NCI-H1417 treated with DMSO at 0.1 percent for 48 hours (cell line): Measurements from ENCODE around the gene SDHC.
"Not testable (repeated sequence)": the region's sequence is repeated elsewhere in the genome, so short reads cannot be mapped to it uniquely, and the experiment has no call there.

ENCODE experiments used
- DNase-seq: peaks from one replicate; lab custom pipeline; 2025; lab: John Stamatoyannopoulos, UW

The SDHC gene

DNA sequence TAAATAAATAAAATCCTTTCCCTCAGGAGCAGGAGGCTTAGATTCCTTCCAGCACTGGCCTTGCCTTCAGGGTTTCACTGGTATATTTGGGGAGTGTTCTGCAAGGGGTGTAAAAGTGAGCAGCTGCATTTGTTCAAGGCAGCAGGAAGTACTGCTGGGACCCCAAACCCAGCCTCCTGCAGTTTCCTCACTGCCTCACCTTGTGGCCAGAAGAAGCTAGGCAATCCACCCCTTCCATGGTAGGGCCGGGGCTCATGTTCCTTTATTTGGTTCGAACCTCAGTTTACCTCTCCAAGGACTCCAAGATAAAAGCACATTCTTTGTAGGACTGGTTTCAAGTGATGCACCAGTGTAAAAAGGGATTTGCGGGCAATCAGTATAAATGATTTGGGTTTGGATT is 74.5 kb downstream of the SDHC start:
- DNase-seq: no peak

DNA sequence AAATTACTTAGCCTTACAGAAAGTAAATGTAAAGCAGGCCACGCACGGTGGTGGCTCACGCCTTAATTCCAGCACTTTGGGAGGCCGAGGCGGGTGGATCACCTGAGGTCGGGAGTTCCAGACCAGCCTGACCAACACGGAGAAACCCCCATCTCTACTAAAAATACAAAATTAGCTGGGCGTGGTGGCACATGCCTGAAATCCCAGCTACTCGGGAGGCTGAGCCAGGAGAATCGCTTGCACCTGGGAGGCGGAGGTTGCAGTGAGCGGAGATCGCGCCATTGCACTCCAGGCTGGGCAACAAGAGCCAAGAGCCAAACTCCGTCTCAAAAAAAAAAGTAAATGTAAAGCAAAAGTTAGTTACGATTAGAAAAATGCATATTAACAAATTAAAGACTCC is 75.0 kb downstream of the SDHC start:
- DNase-seq: not testable (repeated sequence)

DNA sequence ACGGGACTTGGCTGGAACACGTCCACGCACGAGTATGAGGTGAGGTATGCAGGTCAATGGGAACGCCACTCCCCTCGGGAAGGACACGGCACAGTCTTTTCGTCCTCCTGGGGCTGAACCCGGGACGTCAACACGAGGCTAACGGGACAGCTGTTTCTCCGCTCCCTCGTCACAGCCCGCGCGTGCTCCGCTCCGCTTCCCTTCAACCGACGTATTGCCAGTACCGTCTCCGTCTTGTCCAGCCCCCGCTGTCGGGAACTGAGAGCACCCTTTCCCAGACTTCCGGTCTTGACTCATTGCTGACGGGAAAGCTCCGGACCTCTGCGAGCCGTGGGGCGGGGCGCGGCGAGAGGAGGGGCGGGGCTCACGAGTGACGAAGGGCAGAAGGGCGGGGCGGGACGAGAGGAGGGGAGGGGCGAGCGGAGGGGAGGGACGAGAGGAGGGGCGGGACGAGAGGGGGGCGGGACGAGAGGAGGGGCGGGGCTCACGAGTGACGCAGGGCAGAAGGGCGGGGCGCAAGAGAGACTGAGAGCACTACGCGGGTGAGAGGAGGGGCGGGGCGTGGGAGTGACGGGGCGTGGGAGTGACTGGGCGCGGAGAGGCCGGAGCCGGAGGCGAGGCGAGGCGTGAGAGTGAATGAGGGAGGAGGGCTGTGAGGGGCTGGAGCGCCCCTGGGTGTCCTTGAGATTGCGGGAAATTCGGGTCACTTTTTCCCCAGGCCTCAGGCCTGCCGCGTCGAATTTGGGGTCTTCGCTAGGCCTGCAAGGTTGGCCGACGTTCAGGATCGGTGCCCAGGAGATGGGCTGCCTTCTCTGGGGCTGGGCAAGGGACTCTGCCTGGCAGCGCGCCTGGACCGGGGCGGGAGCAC is 75.7 kb downstream of the SDHC start:
- DNase-seq: peak; percentile 88

DNA sequence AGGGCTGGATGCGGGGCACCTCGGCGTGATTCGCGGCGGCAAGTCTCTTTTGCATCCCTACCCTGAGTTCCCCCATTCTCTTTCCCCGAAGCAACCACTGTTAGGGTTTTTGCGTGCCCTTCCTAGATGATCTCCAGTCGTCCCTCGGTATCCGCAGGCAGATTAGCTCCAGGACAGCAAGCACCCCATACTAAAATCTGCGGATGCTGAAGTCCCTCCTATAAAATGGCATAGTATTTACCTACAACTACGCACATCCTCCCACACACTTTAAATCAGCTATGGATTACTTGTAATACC is 76.3 kb downstream of the SDHC start:
- DNase-seq: no peak

DNA sequence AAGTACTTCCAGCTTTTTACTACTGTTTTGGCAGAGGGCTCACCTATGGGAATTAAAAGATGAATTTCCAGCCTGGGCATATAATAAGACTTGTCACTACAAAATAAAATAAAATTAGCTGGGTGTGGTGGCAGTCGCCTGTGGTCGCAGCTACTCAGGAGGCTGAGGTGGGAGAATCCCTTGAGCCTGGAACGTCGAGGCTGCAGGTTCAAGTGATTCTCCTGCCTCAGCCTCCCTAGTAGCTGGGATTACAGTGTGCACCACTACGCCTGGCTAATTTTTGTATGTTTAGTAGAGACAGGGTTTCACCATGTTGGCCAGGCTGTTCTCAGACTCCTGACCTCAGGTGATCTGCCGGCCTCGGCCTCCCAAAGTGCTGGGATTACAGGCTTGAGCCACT is 77.0 kb downstream of the SDHC start:
- not testable (repeated sequence) for DNase-seq

DNA sequence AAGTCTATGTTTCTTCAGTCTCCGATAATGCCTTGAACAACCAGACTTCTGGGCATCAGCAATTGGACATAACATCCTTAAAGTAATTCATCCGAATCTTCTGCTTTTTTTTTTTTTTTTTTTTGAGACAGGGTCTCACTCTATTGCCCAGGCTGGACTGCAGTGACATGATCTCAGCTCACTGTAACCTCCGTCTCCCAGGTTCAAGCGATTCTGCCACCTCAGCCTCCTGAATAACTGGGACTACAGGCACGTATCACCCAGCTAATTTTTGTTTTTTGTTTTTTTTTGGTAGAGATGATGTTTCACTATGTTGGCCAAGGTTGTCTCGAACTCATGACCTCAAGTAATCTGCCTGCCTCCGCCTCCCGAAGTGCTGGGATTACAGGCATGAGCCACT is 77.4 kb downstream of the SDHC start:
- DNase-seq: no peak

DNA sequence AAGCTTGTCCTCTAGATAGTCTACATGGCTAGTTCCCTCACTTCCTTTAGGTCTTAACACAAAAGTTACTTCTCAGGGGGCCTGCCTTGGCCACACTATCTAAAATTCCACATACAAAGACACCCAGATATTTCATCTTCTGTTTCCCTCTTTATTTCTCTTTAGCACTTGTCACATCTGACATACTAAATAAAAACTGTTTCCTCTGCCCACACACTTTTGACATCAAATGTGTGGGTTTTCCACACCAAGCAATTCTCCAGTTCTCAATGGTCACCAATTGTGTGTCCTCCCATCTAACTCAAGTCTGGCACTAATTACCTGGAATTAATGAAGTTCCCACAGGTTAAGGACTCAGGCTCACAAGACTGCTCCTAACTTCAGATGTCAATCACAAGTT is 79.0 kb downstream of the SDHC start:
- DNase-seq: no peak

DNA sequence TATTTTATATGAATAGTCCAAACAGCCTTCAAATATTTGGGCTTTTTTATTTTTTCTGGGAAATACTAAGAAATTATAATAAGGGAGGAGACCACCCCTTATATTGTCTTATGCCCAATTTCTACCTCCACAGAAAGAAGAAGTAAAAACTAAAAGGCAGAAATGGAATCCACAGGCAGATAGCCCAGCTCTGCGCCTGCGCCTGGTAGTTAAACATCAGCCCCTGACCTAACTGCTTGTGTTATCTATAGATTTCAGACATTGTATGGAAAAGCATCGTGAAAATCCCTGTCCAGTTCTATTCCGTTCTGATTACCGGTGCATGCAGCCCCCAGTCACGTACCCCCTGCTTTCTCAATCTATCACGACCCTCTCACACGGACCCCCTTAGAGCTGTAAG is 82.9 kb downstream of the SDHC start:
- DNase-seq: not testable (repeated sequence)

DNA sequence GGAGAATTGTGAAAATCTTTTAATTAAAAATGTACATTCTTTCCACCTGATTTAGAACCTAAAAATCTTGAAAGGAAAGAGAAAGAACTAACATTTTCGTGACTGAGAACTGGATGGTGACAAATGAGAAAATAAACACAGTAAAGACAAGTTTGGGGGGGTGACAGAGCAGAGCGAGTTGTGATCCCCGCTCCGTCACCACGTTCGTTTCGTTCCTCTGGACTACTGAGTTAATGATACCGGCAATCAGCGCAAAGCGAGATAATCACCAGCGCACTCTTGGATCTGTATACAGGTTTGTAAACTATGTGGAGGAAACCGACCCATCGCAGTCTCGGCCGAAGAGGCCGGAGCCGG is 84.7 kb downstream of the SDHC start:
- no peak for DNase-seq

DNA sequence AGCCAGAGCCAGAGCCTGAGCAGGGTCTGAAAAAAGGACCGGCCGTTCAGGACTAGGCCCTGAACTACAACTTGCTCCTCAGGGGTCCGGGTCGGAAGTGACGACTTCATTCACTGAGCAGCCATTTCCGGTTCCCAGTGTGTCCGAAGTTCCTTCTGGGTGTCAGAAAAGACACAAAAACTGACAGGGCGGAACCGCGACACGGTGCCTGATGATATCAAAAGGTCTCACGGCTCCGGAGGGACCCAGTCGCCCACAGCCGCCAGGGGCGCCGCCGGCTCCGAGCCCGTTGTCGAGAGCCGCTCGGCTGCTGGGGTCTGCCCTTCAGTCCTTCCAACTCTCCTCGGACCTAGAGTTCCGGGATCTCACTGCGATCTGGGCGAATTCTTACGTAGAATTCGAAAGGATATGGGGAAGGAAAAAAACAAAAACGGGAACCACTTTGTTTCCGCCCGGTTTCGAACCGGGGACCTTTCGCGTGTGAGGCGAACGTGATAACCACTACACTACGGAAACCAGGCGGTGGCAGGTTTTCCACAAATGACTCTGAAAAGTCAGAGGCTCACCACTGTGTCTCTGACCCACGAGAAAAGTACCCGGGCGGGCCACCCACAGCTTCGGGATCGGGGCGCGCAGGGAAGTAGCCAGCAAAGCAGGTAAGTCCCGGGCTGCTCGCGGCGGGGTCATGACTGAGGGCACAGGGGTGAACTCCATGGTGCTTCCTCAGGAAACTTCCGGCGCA is 85.2 kb downstream of the SDHC start:
- DNase-seq: peak; percentile 42

DNA sequence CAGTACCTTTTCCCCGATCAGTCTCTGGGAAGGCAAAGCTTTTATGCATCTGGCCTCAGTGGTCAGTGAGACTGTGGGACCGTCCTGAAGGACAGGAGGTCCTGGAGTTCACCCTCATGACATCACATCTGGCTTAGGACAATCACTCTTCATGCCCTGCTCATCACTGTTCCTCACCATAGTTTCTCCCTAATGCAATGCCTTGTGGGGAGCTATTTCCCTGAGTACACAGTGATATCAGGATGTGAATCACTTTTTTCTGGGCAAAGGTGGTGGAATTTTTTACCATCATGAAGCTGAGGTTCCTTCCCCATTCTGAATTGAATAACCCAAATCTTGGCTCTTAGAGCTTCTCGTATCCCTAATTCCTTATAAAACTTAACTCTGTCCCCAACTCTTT is 88.3 kb downstream of the SDHC start:
- no peak for DNase-seq

DNA sequence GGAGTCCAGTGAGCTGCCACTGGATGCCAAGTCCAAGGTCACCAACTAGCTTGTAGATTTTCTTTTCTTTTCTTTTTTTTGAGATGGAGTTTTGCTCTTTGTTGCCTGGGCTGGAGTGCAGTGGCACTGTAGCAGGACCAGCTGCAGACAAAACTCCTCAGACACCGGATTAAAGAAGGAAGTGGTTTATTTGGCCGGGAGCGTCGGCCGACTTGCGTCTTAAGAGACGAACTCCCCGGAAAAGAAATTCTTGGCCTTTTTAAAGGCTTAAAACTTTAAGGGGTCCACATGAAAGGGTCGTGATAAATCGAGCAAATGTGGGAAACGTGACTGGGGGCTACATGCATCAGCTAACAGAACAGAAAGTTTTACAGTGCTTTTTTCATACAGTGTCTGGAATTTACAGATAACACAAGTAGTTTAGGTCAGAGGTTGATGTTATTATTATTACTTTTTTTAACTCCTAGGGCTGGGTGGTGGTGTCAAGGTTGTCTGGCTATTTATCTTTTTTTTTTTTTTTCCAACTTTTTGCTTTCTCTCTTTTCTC is 89.9 kb downstream of the SDHC start:
- no peak for DNase-seq

DNA sequence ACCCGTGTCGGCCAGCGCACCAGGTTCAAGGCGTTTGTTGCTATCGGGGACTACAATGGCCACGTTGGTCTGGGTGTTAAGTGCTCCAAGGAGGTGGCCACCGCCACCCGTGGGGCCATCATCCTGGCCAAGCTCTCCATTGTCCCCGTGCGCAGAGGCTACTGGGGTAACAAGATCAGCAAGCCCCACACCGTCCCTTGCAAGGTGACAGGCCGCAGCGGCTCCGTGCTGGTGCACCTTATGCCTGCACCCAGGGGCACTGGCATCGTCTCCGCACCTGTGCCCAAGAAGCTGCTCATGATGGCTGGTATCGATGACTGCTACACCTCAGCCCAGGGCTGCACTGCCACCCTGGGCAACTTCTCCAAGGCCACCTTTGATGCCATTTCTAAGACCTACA is 92.4 kb downstream of the SDHC start:
- not testable (repeated sequence) for DNase-seq

DNA sequence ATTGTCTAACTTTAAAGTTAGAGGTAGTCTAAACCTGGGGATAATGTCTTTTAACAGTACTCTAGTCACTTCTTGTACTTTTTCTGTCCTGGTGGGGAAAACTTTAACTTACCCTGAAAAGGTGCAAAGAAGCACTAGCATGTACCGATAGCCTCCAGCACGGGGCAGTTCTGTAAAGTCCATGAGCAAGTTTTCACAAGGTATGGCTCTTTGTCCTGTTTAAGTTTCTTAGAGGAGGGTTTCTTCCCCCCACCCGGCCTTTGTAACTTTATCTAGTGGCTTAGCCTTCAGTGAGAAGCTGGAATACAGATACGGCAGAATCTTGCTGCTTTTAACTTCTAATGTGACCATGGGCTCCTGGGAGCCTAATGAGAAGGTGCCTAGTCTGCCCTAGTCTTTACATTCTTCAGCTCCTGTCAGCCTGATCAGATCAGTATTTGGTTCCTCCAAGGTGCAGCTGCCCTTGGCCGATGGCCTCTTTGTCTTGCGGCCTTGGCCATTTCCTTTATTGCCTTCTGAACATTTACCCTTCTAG is 93.3 kb downstream of the SDHC start:
- no peak for DNase-seq

DNA sequence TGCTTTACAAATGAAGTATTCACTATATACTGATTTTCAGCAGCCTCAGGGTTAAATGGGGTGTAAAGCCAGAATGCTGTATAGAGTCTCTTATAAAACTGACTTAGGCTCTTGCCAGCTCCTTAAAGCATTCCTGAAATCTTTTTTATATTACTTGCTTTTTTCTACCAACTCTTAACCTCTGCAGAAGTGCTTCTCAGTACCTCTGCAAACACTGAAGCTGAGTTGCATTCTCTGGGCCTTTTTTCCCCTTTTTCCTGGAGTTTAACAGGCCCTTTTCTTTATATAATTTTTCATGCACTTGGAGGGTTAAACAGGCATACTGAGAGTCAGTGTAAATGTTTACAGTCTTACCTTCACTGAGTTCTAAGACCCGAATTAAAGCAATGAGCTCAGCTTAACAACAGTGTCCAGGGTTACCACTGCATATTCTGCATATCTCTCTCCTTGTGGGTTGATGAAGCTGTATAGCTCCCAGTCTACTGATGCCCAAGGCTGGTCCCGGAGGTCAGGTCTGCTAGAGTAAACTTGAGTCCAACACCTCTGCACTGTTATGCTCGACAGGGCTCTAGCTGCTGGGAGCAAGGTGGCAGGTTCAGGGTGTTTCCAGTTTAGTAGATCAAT is 94.4 kb downstream of the SDHC start:
- no peak for DNase-seq

DNA sequence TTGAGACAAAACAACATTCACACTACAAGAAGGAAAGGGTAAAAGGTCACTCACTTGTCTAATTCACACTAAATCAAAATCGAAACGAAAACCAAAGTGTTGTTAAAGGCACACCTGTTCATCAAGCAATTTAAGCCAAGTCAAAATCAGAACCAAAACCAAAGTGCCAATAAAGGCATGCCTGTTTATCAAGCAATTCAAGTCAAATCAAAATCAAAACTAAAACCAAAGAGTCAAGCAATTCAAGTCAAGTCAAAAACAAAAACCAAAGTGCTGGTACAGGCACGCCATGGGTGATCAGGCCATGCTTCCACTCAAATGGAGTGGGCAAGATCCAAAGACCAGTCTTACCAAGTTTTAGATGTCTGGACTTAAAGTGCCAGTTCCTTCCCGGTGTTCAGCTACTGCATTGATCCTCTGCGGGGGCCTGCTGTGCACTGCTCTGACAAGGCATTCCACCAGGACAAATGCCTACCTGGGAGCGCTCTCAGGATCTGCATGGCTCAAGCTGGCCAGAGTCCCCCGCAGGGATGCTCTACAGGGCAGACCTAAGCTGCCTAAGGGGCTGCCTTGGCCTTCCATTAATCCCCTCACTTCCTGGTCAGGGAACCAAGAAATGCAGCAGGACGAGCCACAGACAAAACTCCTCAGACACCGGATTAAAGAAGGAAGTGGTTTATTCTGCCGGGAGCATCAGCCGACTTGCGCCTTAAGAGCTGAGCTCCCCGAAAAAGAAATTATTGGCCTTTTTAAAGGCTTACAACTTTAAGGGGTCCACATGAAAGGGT is 95.9 kb downstream of the SDHC start:
- DNase-seq: not testable (repeated sequence)

DNA sequence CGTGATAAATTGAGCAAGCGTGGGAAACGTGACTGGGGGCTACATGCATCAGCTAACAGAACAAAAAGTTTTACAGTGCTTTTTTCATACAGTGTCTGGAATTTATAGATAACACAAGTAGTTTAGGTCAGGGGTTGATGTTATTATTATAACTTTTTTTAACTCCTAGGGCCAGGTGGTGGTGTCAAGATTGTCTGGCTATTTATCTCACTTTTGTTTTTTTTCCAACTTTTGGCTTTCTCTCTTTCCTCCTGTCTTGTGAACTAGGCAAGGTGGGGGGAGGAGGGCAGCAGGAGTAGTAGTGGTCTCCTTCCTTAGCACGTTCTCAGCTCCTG is 96.4 kb downstream of the SDHC start:
- not testable (repeated sequence) for DNase-seq
